ENCODE results near the gene RBM28.

Gene RBM28

GRCh38 chr7:128374041-128374440 lies 30.3 kb upstream of the RBM28 start:
- no peak for DNase-seq (ENCODE audit: low spot score)

GRCh38 chr7:128373606-128374005 lies 29.9 kb upstream of the RBM28 start:
- no peak for DNase-seq (ENCODE audit: low spot score)

GRCh38 chr7:128370491-128370890 lies 26.8 kb upstream of the RBM28 start:
- no peak for DNase-seq (ENCODE audit: low spot score)

- no peak for DNase-seq (ENCODE audit: low spot score)
These were observed 23.3 kb upstream of the RBM28 start for GRCh38 chr7:128366986-128367385.

- DNase-seq (ENCODE audit: low spot score): no peak
These were observed 22.6 kb upstream of the RBM28 start for GRCh38 chr7:128366300-128366699.

GRCh38 chr7:128365432-128365831 lies 21.7 kb upstream of the RBM28 start:
- DNase-seq (ENCODE audit: low spot score): no peak

- no peak for DNase-seq (ENCODE audit: low spot score)
These were observed 20.6 kb upstream of the RBM28 start for GRCh38 chr7:128364166-128364870.

GRCh38 chr7:128363261-128363721 lies 19.6 kb upstream of the RBM28 start:
- no peak for DNase-seq (ENCODE audit: low spot score)

GRCh38 chr7:128362670-128363069 lies 19.0 kb upstream of the RBM28 start:
- no peak for DNase-seq (ENCODE audit: low spot score)

GRCh38 chr7:128361411-128362379 lies 18.0 kb upstream of the RBM28 start, which contains the start of gene PRRT4:
TSS of gene PRRT4 (minus strand) at chr7:128361690.
- peak; percentile 48 for DNase-seq (ENCODE audit: low spot score)

GRCh38 chr7:128360359-128360678 lies 16.6 kb upstream of the RBM28 start:
- DNase-seq (ENCODE audit: low spot score): no peak

GRCh38 chr7:128359939-128360338 lies 16.2 kb upstream of the RBM28 start:
- DNase-seq (ENCODE audit: low spot score): no peak

- DNase-seq (ENCODE audit: low spot score): no peak
These were observed 15.6 kb upstream of the RBM28 start for GRCh38 chr7:128359336-128359735.

- no peak for DNase-seq (ENCODE audit: low spot score)
These were observed 14.5 kb upstream of the RBM28 start for GRCh38 chr7:128358233-128358632.

- DNase-seq (ENCODE audit: low spot score): no peak
These were observed 13.5 kb upstream of the RBM28 start for GRCh38 chr7:128357217-128357613.

- no peak for DNase-seq (ENCODE audit: low spot score)
These were observed 13.0 kb upstream of the RBM28 start for GRCh38 chr7:128356546-128357216.

GRCh38 chr7:128353610-128354009 lies 9.9 kb upstream of the RBM28 start:
- no peak for DNase-seq (ENCODE audit: low spot score)

GRCh38 chr7:128353189-128353588 lies 9.5 kb upstream of the RBM28 start:
- no peak for DNase-seq (ENCODE audit: low spot score)

- no peak for DNase-seq (ENCODE audit: low spot score)
These were observed 8.9 kb upstream of the RBM28 start for GRCh38 chr7:128352636-128353035.

- no peak for DNase-seq (ENCODE audit: low spot score)
These were observed 8.4 kb upstream of the RBM28 start for GRCh38 chr7:128352153-128352537.

GRCh38 chr7:128351296-128352152 lies 7.8 kb upstream of the RBM28 start:
- DNase-seq (ENCODE audit: low spot score): no peak
